ENCODE measurements around the gene GAL3ST2.
"Not testable (repeated sequence)": the region's sequence is repeated elsewhere in the genome, so short reads cannot be mapped to it uniquely, and the experiment has no call there.

The GAL3ST2 gene

GRCh38 chr2:241769819-241770184 lies 6.8 kb upstream of the GAL3ST2 start:
- no peak for DNase-seq

DNA sequence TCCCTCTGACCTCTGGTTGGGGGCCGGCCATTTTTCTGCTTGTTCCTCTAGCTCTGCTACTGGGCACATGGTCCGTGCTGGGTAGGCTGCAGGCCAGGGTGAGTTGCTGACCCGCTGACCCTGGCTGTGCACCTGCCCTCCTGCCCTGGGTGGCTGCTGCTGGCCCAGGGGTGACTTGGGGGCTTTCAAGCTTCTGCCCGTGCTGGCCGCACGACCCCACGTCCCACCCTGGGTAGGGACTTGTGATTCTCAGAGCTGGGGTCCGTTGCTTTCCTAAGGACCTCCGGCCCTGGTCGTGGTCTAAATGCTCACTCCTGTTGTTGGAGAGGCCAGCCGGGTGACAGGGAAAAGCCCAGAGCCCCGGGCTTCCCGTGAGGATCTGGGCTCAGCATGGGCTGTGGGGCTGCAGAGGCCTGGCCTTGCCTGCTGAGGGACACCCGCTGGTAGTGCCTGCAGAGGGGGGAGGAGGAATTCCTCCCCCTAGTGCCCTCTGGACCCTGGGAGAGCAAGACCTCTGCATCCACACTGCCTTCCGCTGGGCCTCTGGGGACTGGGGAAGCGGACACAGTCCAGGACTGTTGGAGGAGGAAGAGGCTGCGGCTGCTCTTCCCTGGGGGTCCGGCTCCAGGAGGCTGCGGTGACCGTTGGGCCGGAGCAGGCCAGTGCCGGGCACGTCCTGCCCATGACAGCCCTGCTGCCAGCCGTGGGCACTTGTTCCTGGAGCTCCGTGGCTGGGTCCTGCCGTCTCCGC lies 6.3 kb upstream of the GAL3ST2 start:
- DNase-seq, result no peak

- DNase-seq, result no peak
Measured at GRCh38 chr2:241770936-241771285, 5.7 kb upstream of the GAL3ST2 start.

- no peak for DNase-seq
Measured at GRCh38 chr2:241771286-241772062, 5.1 kb upstream of the GAL3ST2 start.

- no peak for DNase-seq
Measured at GRCh38 chr2:241772063-241772499, 4.5 kb upstream of the GAL3ST2 start.

DNA sequence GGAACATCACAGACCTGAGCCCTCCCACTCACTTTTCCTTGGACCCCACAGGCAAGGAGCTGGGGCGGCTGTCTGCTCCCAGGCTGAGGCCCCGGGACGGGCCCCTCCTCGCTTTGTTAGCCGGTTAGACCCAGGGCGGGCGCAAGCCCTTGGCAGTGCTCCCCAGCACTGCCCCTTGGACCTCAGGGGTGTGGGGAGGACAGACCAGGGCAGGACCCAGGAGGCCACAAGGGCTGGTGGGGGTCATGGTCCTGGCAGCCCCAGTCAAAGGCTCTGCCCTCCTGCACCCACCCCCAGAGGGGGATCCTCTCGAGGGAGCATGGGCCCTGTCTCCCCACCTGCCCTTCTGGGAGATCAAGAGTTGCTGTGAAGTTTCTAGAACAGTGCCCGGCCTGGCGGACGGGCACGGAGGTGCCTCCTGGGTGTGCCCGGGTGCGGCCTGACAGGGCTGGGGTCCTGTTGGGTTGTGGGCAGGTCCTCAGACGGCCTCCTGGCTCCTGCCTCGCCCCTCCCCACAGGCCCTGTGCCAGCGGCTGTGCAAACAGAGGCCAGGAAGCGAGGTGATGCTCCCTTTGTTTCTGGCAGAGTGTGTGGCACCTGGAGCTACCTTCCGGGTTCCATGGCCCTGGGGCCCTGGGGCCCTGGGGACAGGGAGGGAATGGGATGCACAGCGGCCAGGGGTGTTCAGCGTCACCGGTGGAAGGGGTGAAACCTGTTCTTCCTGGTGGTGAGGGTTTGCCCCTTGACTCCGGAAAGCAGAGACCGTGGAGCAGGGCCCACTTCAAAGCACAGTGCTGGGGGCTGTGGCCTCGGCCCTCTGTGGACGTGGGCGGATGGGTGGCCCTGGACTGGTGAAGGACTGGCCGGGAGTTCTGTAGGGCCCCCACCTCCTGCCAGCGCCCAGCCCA lies 2.9 kb upstream of the GAL3ST2 start:
- no peak for DNase-seq

DNA sequence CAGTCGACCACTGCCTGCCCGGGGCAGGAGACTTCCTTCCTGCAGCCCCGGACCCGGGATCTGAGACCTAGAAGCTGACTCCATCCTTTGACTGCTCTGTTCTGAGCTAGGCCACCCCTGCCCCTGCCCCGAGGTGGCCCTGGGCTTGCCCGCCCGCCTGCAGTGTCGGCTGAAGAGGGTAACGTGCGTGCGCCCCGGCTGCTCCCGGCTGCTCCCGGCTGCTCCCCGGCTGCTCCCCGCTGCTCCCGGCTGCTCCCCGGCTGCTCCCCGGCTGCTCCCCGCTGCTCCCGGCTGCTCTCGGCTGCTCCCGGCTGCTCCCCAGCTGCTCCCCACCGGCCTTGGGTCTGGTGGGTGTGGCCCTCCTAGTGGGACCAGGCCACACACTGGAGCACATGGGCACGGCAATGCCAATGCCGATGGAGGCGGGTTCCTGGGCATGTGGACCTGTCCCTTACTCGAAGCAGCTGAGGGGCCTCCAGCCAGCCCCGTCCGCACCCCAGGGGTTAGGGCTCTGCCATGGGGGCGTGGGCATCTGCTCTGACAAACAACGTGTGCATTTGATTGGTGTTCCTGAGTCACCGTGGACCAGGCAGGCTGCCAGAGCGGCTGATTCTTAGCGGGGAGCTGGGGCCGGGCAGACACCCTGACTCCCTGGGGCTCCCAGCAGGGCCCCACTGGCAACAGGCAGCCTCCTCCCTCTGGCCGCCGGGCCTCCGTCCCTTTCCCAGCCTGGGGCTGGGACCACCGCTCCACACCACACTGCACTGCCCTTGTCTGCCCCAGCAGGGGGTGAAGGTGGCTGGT lies 2.0 kb upstream of the GAL3ST2 start:
- no peak for DNase-seq

DNA sequence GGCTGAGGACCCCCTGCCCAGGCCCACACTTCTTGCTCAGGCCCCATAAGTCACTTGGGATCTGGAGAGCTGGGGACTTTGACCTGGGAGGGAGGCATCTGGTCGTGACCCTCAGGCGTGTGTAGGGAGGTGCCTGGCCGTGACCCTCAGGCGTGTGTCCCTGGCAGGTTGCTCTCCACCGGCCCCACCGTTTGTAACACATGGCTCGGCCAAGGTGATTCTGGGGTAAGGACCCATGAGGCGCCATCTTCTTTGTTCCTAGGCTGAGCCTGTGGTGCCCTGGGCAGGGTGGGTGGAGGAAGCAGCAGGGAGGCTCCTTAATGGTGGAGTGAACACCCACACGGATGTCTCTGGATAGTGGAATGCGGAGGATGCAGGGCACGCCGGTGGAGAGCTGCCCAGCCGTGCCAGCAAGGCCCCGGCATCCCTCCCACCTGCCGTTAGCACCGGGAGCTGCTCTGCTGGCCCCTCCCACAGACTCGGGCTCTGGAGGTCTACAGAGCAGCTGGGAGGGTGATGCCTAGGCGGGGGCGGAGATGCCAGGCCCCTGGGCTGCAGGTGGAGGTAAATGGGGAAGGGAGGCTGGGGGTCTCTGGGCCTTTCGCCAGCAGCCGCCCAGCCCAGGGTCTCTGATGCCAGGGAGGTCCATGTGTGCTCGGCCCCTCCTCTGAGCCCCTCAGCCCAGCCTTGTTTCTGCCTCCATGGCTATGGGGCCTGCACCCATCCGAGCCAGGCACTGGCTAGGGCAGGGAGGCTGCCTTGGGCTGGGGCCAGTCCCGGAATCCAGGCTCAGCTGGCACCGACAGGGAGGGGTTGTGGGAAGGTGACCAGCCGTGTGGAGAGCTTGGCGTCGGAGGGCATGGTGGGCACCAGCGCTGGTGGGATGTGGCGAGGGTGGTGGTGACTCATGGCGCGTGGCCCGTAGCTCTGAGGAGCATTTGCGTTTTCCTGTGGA lies 1.1 kb upstream of the GAL3ST2 start:
- DNase-seq, result no peak

DNA sequence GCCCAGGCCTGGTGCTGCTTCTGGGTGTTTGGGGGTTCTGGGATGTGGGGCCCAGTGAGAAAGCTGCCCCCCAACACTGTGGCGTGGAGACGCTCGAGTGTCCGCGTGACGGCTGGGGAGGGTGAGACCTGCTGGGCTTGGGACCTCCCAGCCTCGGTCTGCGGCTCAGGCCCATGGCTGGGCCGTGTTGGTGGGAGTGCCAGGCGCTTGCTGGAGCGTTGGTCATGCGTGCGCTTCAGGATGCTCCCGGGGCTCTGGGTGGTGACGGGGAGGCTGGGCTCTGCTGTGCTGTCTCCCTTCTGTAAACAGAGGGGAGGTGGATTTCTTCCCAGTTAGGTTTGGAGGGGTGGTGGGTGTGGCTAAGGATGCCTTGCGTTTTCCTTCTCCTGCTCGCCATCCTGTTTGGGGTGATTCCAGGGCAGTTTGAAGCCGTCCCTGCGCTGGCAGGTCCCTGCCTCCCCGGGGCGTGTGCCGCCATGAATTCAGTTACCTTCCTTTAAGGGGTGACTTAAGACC lies 606 bp downstream of the GAL3ST2 start:
- DNase-seq, result no peak

DNA sequence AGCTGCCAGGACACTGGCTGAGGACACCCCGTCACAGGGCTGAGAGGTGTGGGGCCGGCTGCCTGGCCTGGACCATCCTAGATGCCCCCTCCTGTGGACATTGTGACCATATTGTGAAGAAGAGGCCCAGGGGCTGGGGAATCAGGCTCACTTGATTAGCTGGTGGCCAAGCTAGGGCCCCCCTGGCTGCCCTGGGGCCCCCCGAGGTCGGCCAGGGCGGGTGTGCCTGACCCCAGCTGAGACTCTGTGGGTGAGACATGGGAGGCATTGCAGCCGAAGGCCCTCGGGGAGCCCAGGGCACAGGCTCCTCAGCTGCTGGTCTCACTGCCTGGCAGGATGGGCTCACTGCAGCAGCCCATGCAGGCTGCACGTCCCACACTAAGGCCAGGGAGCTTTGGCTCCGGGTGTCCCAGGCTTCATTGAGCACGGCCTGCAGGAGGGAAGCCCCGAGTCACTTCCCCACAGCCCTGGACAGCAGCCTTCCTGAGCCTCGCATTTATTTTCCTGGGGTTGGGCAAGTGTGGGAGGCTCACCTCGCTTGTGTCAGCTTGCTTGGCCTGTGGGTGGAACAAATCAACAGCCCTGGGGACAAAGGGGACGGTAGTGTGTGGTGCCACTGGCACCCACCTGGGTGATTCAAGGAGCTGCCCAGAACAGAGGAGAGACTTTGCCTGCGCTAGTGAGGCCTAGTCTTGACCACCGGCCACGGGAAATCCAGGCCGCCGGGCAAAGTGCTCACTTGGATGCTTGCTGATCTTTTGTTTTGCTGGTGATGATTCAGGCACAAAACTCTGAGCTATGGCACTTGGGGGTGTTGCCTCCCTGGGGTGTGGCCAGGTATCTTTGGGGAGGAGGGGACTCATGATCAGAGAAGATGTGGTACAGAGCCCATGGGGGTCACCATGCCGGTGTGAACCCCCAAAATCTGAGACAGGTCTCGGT lies 1.3 kb downstream of the GAL3ST2 start:
- no peak for DNase-seq

GRCh38 chr2:241780939-241781569 lies 4.4 kb downstream of the GAL3ST2 start:
- no peak for DNase-seq

DNA sequence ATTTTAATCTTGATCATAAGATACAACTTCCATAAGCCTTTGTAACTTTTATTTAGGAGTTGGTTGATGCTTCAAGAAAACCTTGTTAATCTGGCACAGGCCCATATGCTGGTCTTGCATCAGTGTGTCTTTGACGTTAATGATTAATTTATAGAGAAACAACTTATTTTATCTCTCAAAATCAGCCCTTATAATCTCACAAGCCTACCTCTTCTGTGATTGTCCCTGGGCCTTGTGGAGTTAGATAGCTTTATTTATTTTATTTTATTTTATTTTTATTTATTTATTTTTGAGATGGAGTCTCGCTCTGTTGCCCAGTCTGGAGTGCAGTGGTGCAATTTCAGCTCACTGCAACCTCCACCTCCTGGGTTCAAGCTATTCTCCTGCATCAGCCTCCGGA lies 5.4 kb downstream of the GAL3ST2 start:
- DNase-seq, result not testable (repeated sequence)

GRCh38 chr2:241788135-241788534 lies 11.5 kb downstream of the GAL3ST2 start:
- DNase-seq, result no peak

DNA sequence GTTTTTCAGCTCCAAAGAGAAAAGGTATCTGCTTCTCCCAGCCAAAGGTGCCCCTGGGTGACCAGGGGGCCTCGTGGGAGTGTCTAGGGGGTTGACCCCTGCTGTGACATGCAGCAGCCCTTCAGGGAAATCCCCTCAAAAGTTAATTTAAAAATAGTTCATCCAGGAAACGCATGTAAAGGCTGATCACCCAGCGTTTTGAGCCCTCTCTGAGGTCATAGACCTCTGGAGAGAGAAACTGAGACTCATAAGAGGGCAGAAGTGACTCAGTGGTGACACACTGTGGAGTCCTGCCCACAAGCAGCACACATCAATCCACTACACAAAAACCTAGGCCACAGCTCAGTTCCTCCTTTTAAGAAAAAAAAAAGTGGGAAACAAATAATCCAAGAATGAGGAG lies 11.9 kb downstream of the GAL3ST2 start:
- DNase-seq, result no peak

GRCh38 chr2:241791385-241791784 lies 14.8 kb downstream of the GAL3ST2 start:
- DNase-seq, result not testable (repeated sequence)

DNA sequence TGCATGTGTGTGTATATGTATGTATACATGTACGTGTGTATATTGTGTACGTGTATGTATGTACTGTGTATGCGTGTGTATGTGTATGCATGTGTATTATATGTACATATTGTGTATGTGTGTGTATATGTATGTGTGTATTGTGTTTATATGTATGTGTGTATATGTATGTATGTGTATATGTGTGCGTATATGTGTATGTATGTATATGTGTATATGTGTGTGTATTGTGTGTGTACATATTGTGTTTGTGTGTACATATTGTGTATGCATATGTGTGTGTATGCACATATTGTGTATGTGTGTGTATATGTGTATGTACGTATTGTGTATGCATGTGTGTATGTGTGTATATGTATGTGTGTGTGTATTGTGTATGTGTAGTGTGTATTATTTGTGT lies 16.8 kb downstream of the GAL3ST2 start:
- no peak for DNase-seq

GRCh38 chr2:241794250-241794823 lies 17.7 kb downstream of the GAL3ST2 start:
- no peak for DNase-seq

GRCh38 chr2:241795021-241795999 lies 18.7 kb downstream of the GAL3ST2 start:
- DNase-seq, result no peak
